Ureter (tissue), 1 donor: Measurements from ENCODE around the gene NOL6. TPM values are rescaled to one million over a fixed set of nuclear protein-coding genes. Genes with fewer than 3 reads are reported as not detected.
"Not testable (repeated sequence)": the region's sequence is repeated elsewhere in the genome, so short reads cannot be mapped to it uniquely, and the experiment has no call there.

Source experiments
- DNase-seq: peaks from one replicate; pipeline ENCODE4 v3.0.0-alpha.2; 2020; ENCODE audit warnings: low spot score
- total RNA-seq: library from RNA; stranded (reverse); gene quantifications from one replicate; pipeline ENCODE4 v1.2.4, GENCODE V29; 2023
- donor health status: DM: yes; HTN: yes; CAD: no.

The NOL6 gene
- total RNA-seq, 1 donor from 2014 or later = 83.5 TPM

DNA sequence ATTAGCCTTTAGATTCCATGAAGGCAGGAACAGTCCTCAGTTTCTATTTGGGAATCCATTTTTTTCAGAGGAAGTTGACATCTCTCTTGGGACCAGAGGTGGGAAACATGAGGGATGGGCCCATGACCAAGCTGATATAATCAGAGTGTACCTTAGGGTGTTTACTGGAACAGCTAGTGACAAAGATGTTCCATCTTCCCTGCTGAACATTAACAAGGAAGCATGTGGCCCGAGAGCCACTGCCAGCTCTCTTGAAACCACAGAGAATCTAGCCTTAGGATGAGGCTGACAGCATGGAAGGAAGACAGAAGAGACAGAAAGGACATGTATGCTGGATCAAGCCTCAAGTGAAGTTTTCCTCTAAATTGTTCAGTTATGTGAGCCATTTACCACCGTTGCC is 42.3 kb downstream of the NOL6 start:
- DNase-seq = no peak

DNA sequence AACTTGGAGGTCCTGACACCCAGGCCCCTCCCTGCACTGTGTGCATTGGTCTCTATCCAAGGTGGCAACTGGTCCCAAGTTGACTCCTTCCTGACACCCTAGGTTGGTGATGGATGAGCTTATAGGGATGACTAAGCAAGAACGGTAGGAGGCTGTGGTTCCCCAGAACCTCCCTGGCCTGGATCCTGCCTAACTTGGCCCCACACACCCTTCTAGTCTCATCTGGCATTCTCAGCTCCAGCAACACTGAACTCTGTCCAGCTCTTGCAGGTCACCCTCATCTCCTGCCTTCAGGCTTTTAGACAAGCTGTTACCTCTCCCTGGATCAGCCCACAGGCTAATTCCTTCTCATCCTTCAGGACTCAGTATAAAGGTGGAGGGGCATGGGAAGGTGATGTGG is 42.8 kb downstream of the NOL6 start:
- no peak for DNase-seq

DNA sequence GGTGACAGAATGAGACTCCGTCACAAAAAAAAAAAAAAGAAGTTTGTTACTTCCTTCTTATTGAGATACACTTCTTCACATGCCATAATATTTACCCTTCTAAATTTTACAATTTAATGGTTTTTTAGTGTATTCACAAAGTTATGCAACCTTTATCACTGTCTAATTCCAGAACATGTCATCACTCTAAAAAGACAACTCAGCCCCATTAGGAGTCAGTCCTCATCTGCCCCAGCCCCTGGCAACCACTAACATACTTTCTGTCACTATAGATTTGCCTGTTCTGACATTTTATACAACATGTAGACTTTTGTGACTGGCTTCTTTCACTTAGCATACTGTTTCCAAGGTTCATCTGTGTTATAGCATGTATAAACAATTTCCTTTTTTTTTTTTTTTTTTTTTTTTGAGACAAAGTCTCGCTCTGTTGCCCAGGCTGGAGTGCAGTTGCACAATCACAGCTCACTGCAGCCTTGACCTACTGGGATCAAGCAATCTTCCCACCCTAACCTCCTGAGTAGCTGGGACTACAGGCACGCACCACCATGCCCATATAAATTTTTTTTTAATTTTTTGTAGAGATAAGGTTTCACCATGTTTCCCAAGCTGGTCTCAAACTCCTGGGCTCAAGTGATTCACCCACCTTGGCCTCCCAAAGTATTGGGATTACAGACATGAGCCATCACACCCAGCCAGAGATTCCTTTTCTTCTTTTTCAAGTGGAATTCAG is 44.3 kb downstream of the NOL6 start:
- DNase-seq = no peak

DNA sequence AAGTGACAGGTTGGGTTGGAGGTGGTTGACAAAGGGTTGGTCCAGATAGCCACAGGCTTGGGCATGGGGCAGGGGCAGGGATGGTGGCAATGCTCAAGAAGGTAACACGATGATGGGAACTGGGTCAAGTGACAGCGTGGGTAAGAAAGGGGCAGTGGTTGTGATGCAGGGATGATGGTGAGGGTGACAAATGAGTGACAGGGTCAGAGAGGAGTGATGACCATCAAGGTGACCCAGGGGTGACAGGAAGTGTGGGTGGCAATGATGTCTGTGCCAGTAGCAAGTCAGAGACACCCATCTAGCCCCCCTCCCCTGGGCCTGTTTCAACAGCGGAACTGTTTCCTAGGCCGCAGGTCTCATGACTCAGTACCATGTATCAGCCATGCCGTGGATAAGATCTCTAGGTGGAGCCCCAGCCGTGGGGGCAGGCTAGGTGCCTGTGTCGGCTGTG is 46.9 kb downstream of the NOL6 start:
- peak; percentile 73 for DNase-seq

DNA sequence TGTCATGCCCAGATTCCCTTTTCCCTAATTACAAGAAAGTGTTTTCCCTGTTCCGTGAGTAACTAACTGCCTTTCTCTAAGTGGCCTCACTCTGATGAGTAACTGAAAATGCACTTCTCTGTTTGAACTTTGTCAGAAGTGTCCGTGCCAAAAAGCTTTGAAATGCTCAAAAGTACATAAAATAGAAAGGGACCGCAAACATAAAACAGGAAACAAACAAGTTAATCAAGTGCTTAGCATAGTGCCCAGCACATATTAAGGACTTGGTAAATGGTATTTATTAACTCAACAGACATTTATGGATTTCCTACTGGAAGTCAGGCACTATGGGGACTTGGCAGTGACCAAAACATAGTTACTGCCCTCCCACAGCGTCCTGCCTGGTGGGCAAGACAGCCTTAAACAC is 48.6 kb downstream of the NOL6 start:
- DNase-seq = no peak

- not testable (repeated sequence) for DNase-seq
Observed at GRCh38 chr9:33424492-33424891, 49.2 kb downstream of the NOL6 start.

DNA sequence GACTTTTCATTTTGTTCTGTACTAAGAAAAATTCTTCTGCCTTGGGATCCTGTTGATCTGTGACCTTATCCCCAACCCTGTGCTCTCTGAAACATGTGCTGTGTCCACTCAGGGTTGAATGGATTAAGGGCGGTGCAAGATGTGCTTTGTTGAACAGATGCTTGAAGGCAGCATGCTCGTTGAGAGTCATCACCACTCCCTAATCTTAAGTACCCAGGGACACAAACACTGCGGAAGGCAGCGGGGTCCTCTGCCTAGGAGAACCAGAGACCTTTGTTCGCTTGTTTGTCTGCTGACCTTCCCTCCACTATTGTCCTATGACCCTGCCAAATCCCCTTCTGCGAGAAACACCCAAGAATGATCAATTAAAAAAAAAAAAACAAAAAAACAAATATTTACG is 49.7 kb downstream of the NOL6 start:
- DNase-seq = not testable (repeated sequence)

DNA sequence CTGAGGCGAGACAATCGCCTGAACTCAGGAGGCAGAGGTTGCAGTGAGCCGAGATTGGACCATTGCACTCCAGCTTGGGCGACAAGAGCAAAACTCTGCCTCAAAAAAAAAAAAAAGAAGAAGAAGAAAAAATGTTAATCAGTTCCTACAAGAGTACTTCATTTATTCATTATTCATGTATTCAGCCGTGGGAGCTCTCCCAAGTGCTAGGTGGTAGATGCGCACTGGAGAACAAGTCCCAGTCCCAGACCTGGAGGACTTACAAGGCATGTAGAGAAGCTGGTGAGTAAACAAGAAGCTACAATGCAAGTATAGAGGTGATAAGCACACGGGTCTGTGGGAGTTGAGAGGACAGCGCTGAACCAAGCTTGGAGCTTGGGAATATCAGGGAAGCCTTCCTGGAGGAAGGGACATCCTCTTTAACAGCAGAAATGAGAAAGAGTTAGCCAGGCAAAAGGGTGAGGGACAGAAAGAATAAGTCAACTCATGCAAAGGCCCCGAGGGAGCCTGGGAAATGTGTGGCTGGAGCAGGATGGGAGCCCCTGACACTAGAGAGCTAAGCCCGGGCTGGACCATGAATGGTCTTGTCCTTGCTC is 53.9 kb downstream of the NOL6 start:
- DNase-seq = no peak

GRCh38 chr9:33418090-33418489 is 55.6 kb downstream of the NOL6 start:
- peak; percentile 73 for DNase-seq

DNA sequence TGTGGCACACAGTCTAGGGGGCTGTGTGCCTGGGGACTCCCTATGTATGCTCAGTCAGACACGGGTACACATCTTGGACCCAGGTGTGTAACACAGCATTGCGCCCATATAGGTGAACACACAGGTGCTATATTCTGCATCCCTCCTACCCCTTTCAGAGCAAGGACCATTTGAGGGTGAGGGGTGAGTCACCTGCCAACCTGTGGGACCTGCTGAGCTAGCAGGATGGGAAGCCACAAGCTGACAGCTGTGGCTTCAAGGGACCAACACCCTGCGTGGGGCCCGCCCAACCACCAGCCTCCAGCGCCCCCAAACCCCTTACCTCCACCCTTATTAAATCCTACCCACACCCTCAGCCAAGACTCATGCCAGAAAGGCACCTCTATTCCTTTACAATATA is 56.7 kb downstream of the NOL6 start:
- no peak for DNase-seq

DNA sequence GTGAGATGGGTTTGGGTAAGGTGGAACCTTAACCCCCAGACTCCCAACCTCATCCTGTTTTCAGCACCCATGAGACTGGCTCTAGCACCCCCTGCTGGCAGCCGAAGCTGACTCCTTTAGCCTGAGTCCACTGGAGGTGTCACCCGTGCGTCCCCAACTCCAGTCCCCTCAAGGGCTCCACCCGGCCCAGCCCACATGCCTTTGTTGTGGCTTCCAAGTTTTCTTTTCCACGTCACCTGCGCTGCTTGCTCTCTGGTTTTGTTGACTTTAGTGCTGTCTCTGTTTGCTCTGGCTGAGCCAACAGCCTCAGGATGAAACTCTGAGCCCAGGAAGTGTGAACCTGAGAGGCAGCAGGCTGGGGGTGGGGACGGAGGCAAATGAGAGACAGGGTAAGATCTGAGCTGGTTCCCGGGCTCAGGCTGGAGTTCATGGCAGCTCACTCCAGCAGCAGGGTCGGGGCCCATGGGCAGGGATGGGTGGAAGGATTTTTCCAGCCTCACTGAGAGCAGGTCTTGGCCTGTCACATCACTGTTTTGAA is 58.2 kb downstream of the NOL6 start:
- peak; percentile 85 for DNase-seq

DNA sequence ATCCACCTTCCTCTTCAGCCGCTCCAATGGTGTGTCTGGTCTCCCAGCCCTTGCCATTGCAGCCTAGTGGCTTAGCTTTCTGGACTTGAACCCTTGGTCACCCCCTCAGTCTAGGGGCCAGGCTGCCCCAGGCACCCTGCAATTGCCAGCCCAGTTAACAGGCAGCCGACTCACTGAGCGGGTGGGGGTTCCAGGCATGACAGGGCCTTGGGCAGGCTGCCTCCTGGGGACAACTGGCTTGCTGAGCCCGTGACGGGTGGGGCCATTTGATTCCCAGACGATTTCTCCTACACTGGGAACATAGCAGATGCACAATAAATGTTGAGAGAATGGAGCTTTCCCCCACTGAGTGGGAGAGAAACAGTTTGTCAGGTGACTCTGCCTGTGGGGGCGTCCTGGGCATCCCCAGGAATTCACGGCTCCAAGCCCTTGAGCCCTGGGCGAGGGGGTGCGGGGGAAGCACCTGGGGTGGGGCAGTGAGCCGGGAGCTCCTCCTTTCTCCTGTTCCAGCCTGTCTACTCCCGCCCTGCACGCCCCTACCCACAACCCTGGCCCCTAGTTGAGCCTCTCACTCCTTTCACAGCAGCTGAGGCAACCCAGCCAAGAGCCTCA is 58.7 kb downstream of the NOL6 start:
- no peak for DNase-seq

GRCh38 chr9:33414268-33414667 is 59.5 kb downstream of the NOL6 start:
- no peak for DNase-seq

Other genes with a start within 250 kb of the NOL6 start
- not detected for gene SPINK4, start 233.8 kb downstream of the NOL6 start, total RNA-seq
- gene BAG1, start 209.2 kb downstream of the NOL6 start, total RNA-seq = 139 TPM
- 53.4 TPM for gene CHMP5, start 208.9 kb downstream of the NOL6 start, total RNA-seq
- 50.9 TPM for gene NFX1, start 183.4 kb downstream of the NOL6 start, total RNA-seq
- 8.3 TPM for gene AQP7, start 71.4 kb downstream of the NOL6 start, total RNA-seq
- gene AQP3, start 26.3 kb downstream of the NOL6 start, total RNA-seq = 203 TPM
- 12.3 TPM for gene ANKRD18B, start 50.3 kb upstream of the NOL6 start, total RNA-seq